Neural cell (in vitro differentiated cells): ENCODE data around the gene CCIN.

Source experiments
- RAD21 ChIP-seq: fragments of 450-650 bp; conservative IDR thresholded peaks from 2 replicates; pipeline ENCODE4 v1.6.1; 2014; ENCODE audit warnings: antibody characterized with exemption, mild to moderate bottlenecking, moderate library complexity
- TF ChIP-seq, protein P1 (sequence below): fragments of 450-650 bp; IDR thresholded peaks from 2 replicates; pipeline ENCODE4 v1.5.1; 2014; ENCODE audit warnings: antibody characterized with exemption, mild to moderate bottlenecking, moderate library complexity; ENCODE audit not compliant: poor library complexity, severe bottlenecking

DNA sequence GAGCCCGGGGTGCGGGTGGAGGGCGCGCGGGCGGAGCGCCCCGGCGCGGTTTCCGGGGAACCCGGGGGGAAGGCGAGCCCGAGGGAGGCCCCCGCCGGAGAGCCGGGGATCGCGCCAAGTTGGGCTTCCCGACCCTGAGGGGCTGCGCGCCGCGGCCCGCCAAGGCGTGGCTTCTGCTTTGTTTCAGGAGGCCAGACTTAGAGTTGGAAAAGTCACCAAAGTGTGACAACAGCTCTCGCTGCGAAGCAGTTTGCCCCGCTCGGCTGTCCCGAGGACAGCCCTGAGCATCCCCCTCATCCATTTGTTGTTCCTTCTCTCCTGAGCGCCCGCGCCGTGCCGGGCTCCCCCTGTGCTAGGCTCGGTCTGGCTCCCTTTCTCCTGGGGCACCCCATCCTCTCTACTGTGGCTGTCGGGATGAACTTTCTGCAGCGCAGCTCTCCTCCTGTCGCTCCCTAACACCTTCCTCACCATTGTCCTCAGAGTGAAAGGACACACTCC, 32.2 kb upstream of the CCIN start:
- TF ChIP-seq, protein P1, sequence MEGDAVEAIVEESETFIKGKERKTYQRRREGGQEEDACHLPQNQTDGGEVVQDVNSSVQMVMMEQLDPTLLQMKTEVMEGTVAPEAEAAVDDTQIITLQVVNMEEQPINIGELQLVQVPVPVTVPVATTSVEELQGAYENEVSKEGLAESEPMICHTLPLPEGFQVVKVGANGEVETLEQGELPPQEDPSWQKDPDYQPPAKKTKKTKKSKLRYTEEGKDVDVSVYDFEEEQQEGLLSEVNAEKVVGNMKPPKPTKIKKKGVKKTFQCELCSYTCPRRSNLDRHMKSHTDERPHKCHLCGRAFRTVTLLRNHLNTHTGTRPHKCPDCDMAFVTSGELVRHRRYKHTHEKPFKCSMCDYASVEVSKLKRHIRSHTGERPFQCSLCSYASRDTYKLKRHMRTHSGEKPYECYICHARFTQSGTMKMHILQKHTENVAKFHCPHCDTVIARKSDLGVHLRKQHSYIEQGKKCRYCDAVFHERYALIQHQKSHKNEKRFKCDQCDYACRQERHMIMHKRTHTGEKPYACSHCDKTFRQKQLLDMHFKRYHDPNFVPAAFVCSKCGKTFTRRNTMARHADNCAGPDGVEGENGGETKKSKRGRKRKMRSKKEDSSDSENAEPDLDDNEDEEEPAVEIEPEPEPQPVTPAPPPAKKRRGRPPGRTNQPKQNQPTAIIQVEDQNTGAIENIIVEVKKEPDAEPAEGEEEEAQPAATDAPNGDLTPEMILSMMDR: no peak
- no peak for TF ChIP-seq RAD21
